SH-SY5Y (cell line): ENCODE measurements around the gene SND1.

Experiments
- GATA2 ChIP-seq: IDR thresholded peaks from 2 replicates; pipeline ENCODE4 v1.6.1; 2011; ENCODE audit warnings: mild to moderate bottlenecking, low read depth, low read length
- GATA3 ChIP-seq: IDR thresholded peaks from 2 replicates; pipeline ENCODE4 v1.6.1; 2011; ENCODE audit warnings: low read depth, mild to moderate bottlenecking, low read length, moderate library complexity

GRCh38 chr7:127895360-127895759, 243.4 kb downstream of the SND1 start:
- TF ChIP-seq GATA2 = no peak
- TF ChIP-seq GATA3 = no peak
